ENCODE data around the gene CCDC120. TPM values are rescaled to one million over a fixed set of nuclear protein-coding genes. Genes with fewer than 3 reads are reported as not detected.
A peak's percentile ranks its signal among the peaks of the same experiment; 100 is the strongest.

The CCDC120 gene
- total RNA-seq, 1 donor from 2014 or later = 8.9 TPM

GRCh38 chrX:49116076-49116475, 57.3 kb downstream of the CCDC120 start:
- ATAC-seq (ENCODE audit: low read depth) (no peak), DNase-seq (no peak)
- TF ChIP-seq, protein P1, sequence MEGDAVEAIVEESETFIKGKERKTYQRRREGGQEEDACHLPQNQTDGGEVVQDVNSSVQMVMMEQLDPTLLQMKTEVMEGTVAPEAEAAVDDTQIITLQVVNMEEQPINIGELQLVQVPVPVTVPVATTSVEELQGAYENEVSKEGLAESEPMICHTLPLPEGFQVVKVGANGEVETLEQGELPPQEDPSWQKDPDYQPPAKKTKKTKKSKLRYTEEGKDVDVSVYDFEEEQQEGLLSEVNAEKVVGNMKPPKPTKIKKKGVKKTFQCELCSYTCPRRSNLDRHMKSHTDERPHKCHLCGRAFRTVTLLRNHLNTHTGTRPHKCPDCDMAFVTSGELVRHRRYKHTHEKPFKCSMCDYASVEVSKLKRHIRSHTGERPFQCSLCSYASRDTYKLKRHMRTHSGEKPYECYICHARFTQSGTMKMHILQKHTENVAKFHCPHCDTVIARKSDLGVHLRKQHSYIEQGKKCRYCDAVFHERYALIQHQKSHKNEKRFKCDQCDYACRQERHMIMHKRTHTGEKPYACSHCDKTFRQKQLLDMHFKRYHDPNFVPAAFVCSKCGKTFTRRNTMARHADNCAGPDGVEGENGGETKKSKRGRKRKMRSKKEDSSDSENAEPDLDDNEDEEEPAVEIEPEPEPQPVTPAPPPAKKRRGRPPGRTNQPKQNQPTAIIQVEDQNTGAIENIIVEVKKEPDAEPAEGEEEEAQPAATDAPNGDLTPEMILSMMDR (IDR thresholded peaks at IDR 0.05) = no peak
- Mint-ChIP-seq H3K27me3 (no peaks in the 10 kb centered on the region), H3K4me3 (no peak overlapping the region), H3K36me3 (ENCODE audit: low read depth) (peaks cover 54% of the 10 kb centered on the region), H3K27ac (no peak overlapping the region), H3K4me1 (peaks cover 7% of the 10 kb centered on the region), H3K9me3 (no peaks in the 10 kb centered on the region)
- ChIA-PET CTCF (no interaction called here), POLR2A (interaction anchor here (0.7 kb wide), 1 partner anchor 165 kb away, joined by 4 read pairs; no protein-coding TSS in a partner anchor)
- intact Hi-C loops (cut with micrococcal nuclease) = no loop called here

DNA sequence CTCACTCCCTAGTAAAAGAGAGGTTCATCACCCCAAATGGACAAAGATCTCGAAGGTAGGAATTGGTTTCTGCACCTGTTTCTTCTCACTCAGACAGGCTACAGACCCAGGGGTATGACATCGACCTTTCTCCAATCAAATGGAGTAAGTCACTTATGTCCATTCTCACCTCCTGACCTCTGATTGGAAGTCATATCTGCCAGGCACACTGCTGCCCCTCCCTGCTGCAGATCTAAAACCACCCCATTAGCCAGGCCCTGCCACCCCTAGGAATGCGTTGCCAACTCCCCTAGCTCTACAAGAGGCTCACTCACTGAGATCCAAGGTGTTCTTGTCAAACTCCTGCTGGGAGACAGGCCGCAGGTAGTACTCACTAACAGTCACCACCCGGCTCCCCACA, 57.9 kb downstream of the CCDC120 start:
- ATAC-seq (ENCODE audit: low read depth) = no peak
- Mint-ChIP-seq H3K9me3 (no peaks in the 10 kb centered on the region), H3K27ac (no peak overlapping the region), H3K4me1 (peaks cover 9% of the 10 kb centered on the region), H3K4me3 (no peak overlapping the region), H3K36me3 (ENCODE audit: low read depth) (peaks cover 59% of the 10 kb centered on the region), H3K27me3 (no peaks in the 10 kb centered on the region)
- ChIA-PET POLR2A (no interaction called here), CTCF (no interaction called here)
- intact Hi-C loops (cut with micrococcal nuclease) = no loop called here
- no peak for DNase-seq
- TF ChIP-seq, protein P1 (IDR thresholded peaks at IDR 0.05) = no peak

GRCh38 chrX:49117581-49117980, 58.8 kb downstream of the CCDC120 start:
- DNase-seq (no peak), ATAC-seq (ENCODE audit: low read depth) (no peak)
- peaks cover 16% of the 10 kb centered on the region for H3K4me1 Mint-ChIP-seq
- no peaks in the 10 kb centered on the region for H3K9me3 Mint-ChIP-seq
- intact Hi-C loops (cut with micrococcal nuclease) = no loop called here
- peaks cover 58% of the 10 kb centered on the region for H3K36me3 Mint-ChIP-seq (ENCODE audit: low read depth)
- TF ChIP-seq, protein P1 (IDR thresholded peaks at IDR 0.05) = no peak
- H3K4me3 Mint-ChIP-seq = no peak overlapping the region
- ChIA-PET POLR2A (no interaction called here), CTCF (no interaction called here)
- no peaks in the 10 kb centered on the region for H3K27me3 Mint-ChIP-seq
- peak overlapping the region; percentile 30 for H3K27ac Mint-ChIP-seq

Other genes starting within 250 kb of the CCDC120 start
- gene ERAS, start 232.5 kb upstream of the CCDC120 start, total RNA-seq = not detected in 2 replicates
- gene PCSK1N, start 223.4 kb upstream of the CCDC120 start, total RNA-seq = not detected in 2 replicates
- gene TIMM17B, start 161.2 kb upstream of the CCDC120 start, total RNA-seq = 47.8 and 52.6 TPM in 2 replicates
- gene PQBP1, start 161.1 kb upstream of the CCDC120 start, total RNA-seq = 81.6 and 91.5 TPM in 2 replicates
- gene SLC35A2, start 147.4 kb upstream of the CCDC120 start, total RNA-seq = 17.3 and 18.4 TPM in 2 replicates
- gene PIM2, start 140.0 kb upstream of the CCDC120 start, total RNA-seq = 321 and 351 TPM in 2 replicates
- gene OTUD5, start 101.4 kb upstream of the CCDC120 start, total RNA-seq = 76.0 and 78.1 TPM in 2 replicates
- 0.66 and 1.8 TPM in 2 replicates for gene KCND1, start 87.2 kb upstream of the CCDC120 start, total RNA-seq
- 97.3 and 117 TPM in 2 replicates for gene GRIPAP1, start 56.7 kb upstream of the CCDC120 start, total RNA-seq
- gene TFE3, start 15.6 kb upstream of the CCDC120 start, total RNA-seq = 31.1 and 33.3 TPM in 2 replicates
- gene PRAF2, start 15.0 kb downstream of the CCDC120 start, total RNA-seq = 10.6 and 11.6 TPM in 2 replicates
- 48.8 and 55.8 TPM in 2 replicates for gene WDR45, start 20.9 kb downstream of the CCDC120 start, total RNA-seq
- 18.7 and 19.6 TPM in 2 replicates for gene GPKOW, start 64.7 kb downstream of the CCDC120 start, total RNA-seq
- 1.2 and 1.5 TPM in 2 replicates for gene MAGIX, start 103.8 kb downstream of the CCDC120 start, total RNA-seq
- 97.2 and 111 TPM in 2 replicates for gene PLP2, start 112.9 kb downstream of the CCDC120 start, total RNA-seq
- gene PRICKLE3, start 127.4 kb downstream of the CCDC120 start, total RNA-seq = 11.8 and 13.8 TPM in 2 replicates
- gene SYP, start 141.2 kb downstream of the CCDC120 start, total RNA-seq = 0.82 and 1.6 TPM in 2 replicates
- gene CACNA1F, start 174.3 kb downstream of the CCDC120 start, total RNA-seq = 2.6 and 3.0 TPM in 2 replicates
- 26.8 and 31.3 TPM in 2 replicates for gene CCDC22, start 176.5 kb downstream of the CCDC120 start, total RNA-seq
- 0.12 and 0.29 TPM in 2 replicates for gene FOXP3, start 205.7 kb downstream of the CCDC120 start, total RNA-seq
- 5.9 and 7.4 TPM in 2 replicates for gene PPP1R3F, start 210.8 kb downstream of the CCDC120 start, total RNA-seq
- not detected in 2 replicates for gene GAGE10, start 244.6 kb downstream of the CCDC120 start, total RNA-seq

Data from activated B cell treated with CpG ODN at 0.5 μM for 24 hours (primary cell).